Measurements from ENCODE around the gene MAP3K14. TPM values are rescaled to one million over a fixed set of nuclear protein-coding genes. Genes with fewer than 3 reads are reported as not detected.

The MAP3K14 gene
- polyA plus RNA-seq, 1 of the 3 experiments (the other 2 are of a cell fraction), result 11.9 TPM

- H3F3A ChIP-seq (replicated peaks; ENCODE audit: insufficient read depth), result peaks cover 21% of the 10 kb centered on the region
- peaks cover 9% of the 10 kb centered on the region; the same call in 1 of the 2 replicates for H4K20me1 ChIP-seq (ENCODE audit: insufficient read depth)
- no peak overlapping the region for H2AFZ ChIP-seq (ENCODE audit: low read depth)
- H3K27ac ChIP-seq (ENCODE audit: low read depth in 2 of 2, low read length in 1 of 2), result no peak overlapping the region
- H3K4me1 ChIP-seq (ENCODE audit: control insufficient read depth in 1 of 2, insufficient read depth in 2 of 2, low read depth in 1 of 2, low read length in 1 of 2), result no peaks in the 10 kb centered on the region; a peak in 1 of 4 replicates
- no peak overlapping the region for H3K4me2 ChIP-seq
- no peaks in the 10 kb centered on the region for H3K27me3 ChIP-seq (ENCODE audit: insufficient read depth)
- H3K4me3 ChIP-seq (ENCODE audit: low read depth in 2 of 2, low read length in 1 of 2), result no peak overlapping the region
- H3K36me3 ChIP-seq (replicated peaks in 1 of 2; ENCODE audit: control insufficient read depth in 1 of 2, insufficient read depth in 2 of 2, low read length in 1 of 2), result peaks cover 5 to 10% of the 10 kb centered on the region in 2 experiments
- H3K9me2 ChIP-seq, result no peaks in the 10 kb centered on the region
- no peak for DNase-seq
- no peaks in the 10 kb centered on the region for H3K79me2 ChIP-seq (ENCODE audit: insufficient read depth)
- 66% methylated on average over 5 of the region's 5 CpGs for WGBS (ENCODE audit: low lambda C conversion rate)
- no peaks in the 10 kb centered on the region for H3K9me3 ChIP-seq
- H3K9ac ChIP-seq, result no peak overlapping the region
- CTCF ChIA-PET, result interaction anchor here (1.0 to 3.4 kb wide), 7 partner anchors 10 to 136 kb away, joined by 3 to 8 read pairs (median 5); no protein-coding TSS in a partner anchor
- no peak for TF ChIP-seq FOSL2 (IDR thresholded peaks at IDR 0.05; ENCODE audit: borderline replicate concordance, low read depth)
- TF ChIP-seq CHD2 (IDR thresholded peaks at IDR 0.05; ENCODE audit: low read length, partially characterized antibody), result no peak
- no peak for TF ChIP-seq NRF1 (IDR thresholded peaks at IDR 0.05; ENCODE audit: low read depth, low read length)
- TF ChIP-seq PBX3 (IDR thresholded peaks at IDR 0.05), result no peak
- TF ChIP-seq FOXM1 (IDR thresholded peaks at IDR 0.05; ENCODE audit: low read depth), result no peak
- TF ChIP-seq SMC3 (IDR thresholded peaks at IDR 0.05; ENCODE audit: low read depth, low read length), result no peak
- no peak for TF ChIP-seq RFX5 (IDR thresholded peaks at IDR 0.05; ENCODE audit: low read length)
- TF ChIP-seq EZH2phosphoT487 (IDR thresholded peaks at IDR 0.05; ENCODE audit: borderline replicate concordance, low read depth), result no peak
- no peak for TF ChIP-seq USF1 (IDR thresholded peaks at IDR 0.05; ENCODE audit: borderline replicate concordance, low read depth)
- TF ChIP-seq ZBTB33 (IDR thresholded peaks at IDR 0.05; ENCODE audit: borderline replicate concordance, low read depth), result no peak
- no peak for TF ChIP-seq TCF12 (IDR thresholded peaks at IDR 0.05)
- no peak for TF ChIP-seq GABPA (IDR thresholded peaks at IDR 0.05; ENCODE audit: low read depth)
- POLR2A ChIA-PET, result no interaction called here
Measured at GRCh38 chr17:45258981-45259380, 57.8 kb downstream of the MAP3K14 start.

GRCh38 chr17:45257115-45257514, 59.7 kb downstream of the MAP3K14 start:
- WGBS (ENCODE audit: low lambda C conversion rate), result 89% methylated on average over 14 of the region's 16 CpGs
- DNase-seq, result no peak
- Histone ChIP-seq H3K79me2 (ENCODE audit: insufficient read depth) (no peaks in the 10 kb centered on the region), H3K4me1 (ENCODE audit: control insufficient read depth in 1 of 2, insufficient read depth in 2 of 2, low read depth in 1 of 2, low read length in 1 of 2) (no peaks in the 10 kb centered on the region; a peak in 1 of 4 replicates), H3K9ac (no peak overlapping the region), H3K27me3 (ENCODE audit: insufficient read depth) (no peaks in the 10 kb centered on the region), H2AFZ (ENCODE audit: low read depth) (no peak overlapping the region), H3K4me3 (ENCODE audit: low read depth in 2 of 2, low read length in 1 of 2) (no peak overlapping the region), H3K27ac (ENCODE audit: low read depth in 2 of 2, low read length in 1 of 2) (no peak overlapping the region), H4K20me1 (ENCODE audit: insufficient read depth) (no peaks in the 10 kb centered on the region), H3K4me2 (no peak overlapping the region), H3K9me3 (no peaks in the 10 kb centered on the region), H3K9me2 (no peaks in the 10 kb centered on the region), H3F3A (replicated peaks; ENCODE audit: insufficient read depth) (peaks cover 21% of the 10 kb centered on the region), H3K36me3 (replicated peaks in 1 of 2; ENCODE audit: control insufficient read depth in 1 of 2, insufficient read depth in 2 of 2, low read length in 1 of 2) (no peaks in the 10 kb centered on the region)
- ChIA-PET CTCF (interaction anchor here (1.0 to 3.4 kb wide), 3 partner anchors 10 to 52 kb away, joined by 3 to 8 read pairs (median 8); no protein-coding TSS in a partner anchor), POLR2A (no interaction called here)
- TF ChIP-seq ZBTB33 (IDR thresholded peaks at IDR 0.05; ENCODE audit: borderline replicate concordance, low read depth) (no peak), POLR2AphosphoS5 (IDR thresholded peaks at IDR 0.05; ENCODE audit: low read depth, low read length) (no peak), IRF3 (IDR thresholded peaks at IDR 0.05; ENCODE audit: low read depth, low read length) (no peak), MAX (IDR thresholded peaks at IDR 0.05; ENCODE audit: low read depth) (no peak), REST (IDR thresholded peaks at IDR 0.05; ENCODE audit: low read depth, low read length) (no peak)

All from SK-N-SH (cell line).